Thyroid gland (tissue), 4 donors: ENCODE measurements around the gene ZNF681. TPM values are rescaled to one million over a fixed set of nuclear protein-coding genes. Genes with fewer than 3 reads are reported as not detected.

Experiments
- DNase-seq, 2 donors: peaks; one replicate each; pipeline ENCODE4 v3.0.0-alpha.2; 2019
- H3K27ac ChIP-seq, 3 donors: fragments of 200-600 bp; sonication (generic); 1 replicate in 2 of 3; 2 replicates in 1 of 3; pipeline ENCODE4 v1.5.1; 2016 to 2019; ENCODE audit warnings: mild to moderate bottlenecking in 1 of 3, moderate library complexity in 1 of 3
- H3K27me3 ChIP-seq: fragments of 200-600 bp; sonication (generic); one replicate; pipeline ENCODE4 v1.5.1; 2019
- H3K36me3 ChIP-seq, 2 donors: fragments of 200-600 bp; sonication (generic); one replicate each; pipeline ENCODE4 v1.5.1; 2016 to 2019
- H3K4me1 ChIP-seq, 2 donors: fragments of 200-600 bp; sonication (generic); one replicate each; pipeline ENCODE4 v1.5.1; 2017 to 2019
- H3K4me3 ChIP-seq, 3 donors: fragments of 200-600 bp; sonication (generic); replicated peaks in 1 of 3; 1 replicate in 2 of 3; 2 replicates in 1 of 3; pipeline ENCODE4 v1.5.1; 2016; ENCODE audit warnings: mild to moderate bottlenecking in 1 of 3
- H3K9me3 ChIP-seq: fragments of 200-600 bp; sonication (generic); one replicate; pipeline ENCODE4 v1.5.1; 2017
- CTCF ChIP-seq, 6 experiments: fragments of 200-600 bp in 3 of 6; fragments of 450-650 bp in 3 of 6; sonication (generic) in 3 of 6; IDR thresholded peaks; one replicate each; pipeline ENCODE4 v1.5.1; 2016 to 2019; ENCODE audit warnings: antibody characterized with exemption in 6 of 6, mild to moderate bottlenecking in 2 of 6, inconsistent platforms in 1 of 6, moderate library complexity in 1 of 6
- POLR2A ChIP-seq, 2 donors: fragments of 450-650 bp; IDR thresholded peaks; one replicate each; pipeline ENCODE4 v1.6.1; 2017; ENCODE audit warnings: antibody characterized with exemption in 2 of 2, mild to moderate bottlenecking in 2 of 2, moderate library complexity in 1 of 2
- WGBS, 2 donors: methylation state at CpG; one replicate each; pipeline ENCODE4 v1.1.5; 2017; 5-methylcytosine and 5-hydroxymethylcytosine counted together
- intact Hi-C: fragments of 100-400 bp; cut with DNase I; formaldehyde crosslinking; loops from one replicate; pipeline ENCODE4 v1.15.1; 2023
- total RNA-seq, 4 donors: library from RNA; depleted of rRNA; stranded (reverse); fragments of >200 nt; gene quantifications; one replicate each; pipeline ENCODE4 v1.2.3, GENCODE V29; 2016

Gene ZNF681
- total RNA-seq, 4 donors from 2014 or later, result 1.6 to 4.5 (median 2.0) TPM

- TF ChIP-seq POLR2A (IDR thresholded peaks at IDR 0.05) (no peak), CTCF (IDR thresholded peaks at IDR 0.05) (no peak)
- 80 to 90% methylated on average over 3 of the region's 3 CpGs for WGBS, 2 donors
- Histone ChIP-seq H3K36me3 (no peaks in the 10 kb centered on the region), H3K4me3 (no peak overlapping the region), H3K9me3 (no peaks in the 10 kb centered on the region), H3K27me3 (no peaks in the 10 kb centered on the region), H3K4me1 (no peaks in the 10 kb centered on the region), H3K27ac (no peak overlapping the region)
- no peak for DNase-seq
- intact Hi-C loops, result no loop called here
Measured at GRCh38 chr19:23800271-23800670, 41.6 kb upstream of the ZNF681 start.

DNA sequence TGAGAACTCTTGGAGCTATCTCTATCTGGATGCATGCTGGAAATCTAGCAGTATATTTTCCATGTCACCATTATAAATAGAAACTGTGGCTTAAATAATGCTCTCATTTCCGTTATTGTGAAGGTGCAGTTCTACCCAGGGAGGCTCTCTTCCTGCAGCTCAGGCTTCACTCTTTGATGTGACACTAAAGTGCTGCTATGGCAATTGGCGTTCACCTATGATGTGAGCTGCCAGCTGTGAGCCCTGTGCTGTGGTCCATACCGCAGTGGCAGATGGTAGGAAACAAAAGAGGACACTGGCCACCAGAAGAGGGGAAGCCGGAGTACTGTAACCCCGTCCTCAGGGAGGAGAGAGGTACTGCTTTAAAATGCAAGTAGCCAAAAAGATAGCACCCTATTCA is 40.6 kb upstream of the ZNF681 start:
- Histone ChIP-seq H3K4me1 (no peaks in the 10 kb centered on the region), H3K4me3 (no peak overlapping the region), H3K36me3 (no peaks in the 10 kb centered on the region), H3K9me3 (no peaks in the 10 kb centered on the region), H3K27ac (no peak overlapping the region), H3K27me3 (no peaks in the 10 kb centered on the region)
- DNase-seq, result no peak
- intact Hi-C loops, result no loop called here
- no peak for TF ChIP-seq POLR2A (IDR thresholded peaks at IDR 0.05)
- TF ChIP-seq CTCF (IDR thresholded peaks at IDR 0.05), result no peak
- WGBS, 2 donors, result 38 to 75% methylated on average over 1 to 2 of the region's 5 CpGs

GRCh38 chr19:23795462-23795861 is 36.8 kb upstream of the ZNF681 start:
- intact Hi-C loops, result no loop called here
- Histone ChIP-seq H3K4me1 (no peaks in the 10 kb centered on the region), H3K4me3 (no peak overlapping the region), H3K9me3 (no peaks in the 10 kb centered on the region), H3K27ac (no peak overlapping the region), H3K27me3 (no peaks in the 10 kb centered on the region), H3K36me3 (no peaks in the 10 kb centered on the region)
- no peak for DNase-seq
- TF ChIP-seq POLR2A (IDR thresholded peaks at IDR 0.05) (no peak), CTCF (IDR thresholded peaks at IDR 0.05) (no peak)

DNA sequence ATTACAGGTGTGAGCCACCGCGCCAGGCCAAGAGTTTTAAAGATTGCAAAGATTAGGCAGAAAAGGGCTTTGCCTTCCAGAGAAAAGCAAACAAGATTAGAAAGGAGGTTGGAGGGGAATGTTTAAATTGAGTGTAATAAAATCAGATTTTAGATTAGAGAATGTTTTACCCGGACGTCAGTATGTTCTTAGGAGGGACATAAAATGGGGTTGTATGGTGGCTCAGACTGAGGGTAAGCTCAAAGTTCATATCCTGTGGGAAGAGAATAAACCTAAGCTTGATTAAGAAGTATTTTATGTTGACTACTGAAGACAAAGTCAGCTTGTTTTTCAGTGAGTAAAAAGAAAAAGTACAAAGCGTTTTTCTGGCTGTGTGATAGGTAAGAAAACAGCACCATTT is 34.1 kb upstream of the ZNF681 start:
- no peak for TF ChIP-seq POLR2A (IDR thresholded peaks at IDR 0.05)
- TF ChIP-seq CTCF (IDR thresholded peaks at IDR 0.05), result no peak
- Histone ChIP-seq H3K4me1 (no peaks in the 10 kb centered on the region), H3K27me3 (no peaks in the 10 kb centered on the region), H3K4me3 (no peak overlapping the region), H3K27ac (no peak overlapping the region), H3K9me3 (no peaks in the 10 kb centered on the region), H3K36me3 (no peaks in the 10 kb centered on the region)
- intact Hi-C loops, result no loop called here
- 93 to 94% methylated on average over 5 of the region's 5 CpGs for whole genome bisulfite sequencing, 2 donors
- no peak for DNase-seq

DNA sequence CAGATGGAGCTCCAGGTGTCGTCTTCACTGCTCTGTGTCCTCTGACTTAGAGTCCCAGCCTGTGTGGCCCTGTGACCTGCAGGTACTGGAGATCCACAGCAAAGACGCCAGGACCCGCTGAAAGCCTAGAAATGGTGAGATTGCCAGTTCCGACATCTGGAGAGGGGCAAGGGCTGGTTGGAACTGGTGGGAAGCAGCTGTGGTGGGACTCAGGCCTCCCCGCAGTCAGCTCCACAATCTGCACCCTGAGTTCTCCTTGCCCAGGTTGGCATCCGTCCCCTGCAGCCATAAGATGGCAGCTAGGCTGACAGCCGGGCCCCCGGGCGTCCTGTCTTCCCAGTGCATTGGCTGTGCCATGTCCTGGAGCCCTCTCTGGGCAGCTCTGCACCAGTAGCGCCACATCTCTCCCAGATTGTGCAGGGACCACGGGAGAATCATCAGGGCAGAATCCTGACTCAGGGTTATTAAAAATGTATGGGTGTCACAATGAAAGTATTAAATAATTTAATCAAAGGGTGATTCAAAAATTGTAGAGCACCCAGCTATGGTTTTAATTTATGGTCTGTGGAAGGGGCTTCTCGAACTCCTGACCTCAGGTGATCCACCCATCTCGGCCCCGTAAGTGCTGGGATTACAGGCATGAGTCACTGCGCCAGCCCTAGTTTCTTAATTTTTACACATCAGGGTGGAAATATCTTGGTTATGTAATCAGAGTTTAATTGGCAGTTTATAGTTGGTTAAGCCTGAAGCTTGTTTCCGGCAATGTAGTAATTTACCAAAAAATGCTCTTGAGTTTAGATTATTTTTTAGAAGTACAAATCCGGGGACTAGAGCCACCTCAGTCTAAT is 32.2 kb upstream of the ZNF681 start:
- H3K27me3 ChIP-seq, result no peaks in the 10 kb centered on the region
- TF ChIP-seq POLR2A (IDR thresholded peaks at IDR 0.05), result no peak
- no peak for TF ChIP-seq CTCF (IDR thresholded peaks at IDR 0.05)
- H3K9me3 ChIP-seq, result no peaks in the 10 kb centered on the region
- H3K27ac ChIP-seq, result no peak overlapping the region
- no peaks in the 10 kb centered on the region for H3K4me1 ChIP-seq
- WGBS, 2 donors, result 84 to 86% methylated on average over 17 of the region's 17 CpGs
- no peak for DNase-seq
- intact Hi-C loops, result no loop called here
- H3K4me3 ChIP-seq, result no peak overlapping the region
- H3K36me3 ChIP-seq, result no peaks in the 10 kb centered on the region
